Activated CD4-positive, alpha-beta T cell treated with anti-CD3 and anti-CD28 coated beads, Interleukin-2, Interleukin-6, amounts not matched to agents 100 ng/mL and 50 ng/mL, durations not matched to agents 16 hours and 8 hours (primary cell): ENCODE measurements around the gene MXRA7.
"Not testable (repeated sequence)": the region's sequence is repeated elsewhere in the genome, so short reads cannot be mapped to it uniquely, and the experiment has no call there.

Source experiments
- DNase-seq: peaks from one replicate; pipeline ENCODE4 v3.0.0-alpha.2; 2020

The MXRA7 gene

DNA sequence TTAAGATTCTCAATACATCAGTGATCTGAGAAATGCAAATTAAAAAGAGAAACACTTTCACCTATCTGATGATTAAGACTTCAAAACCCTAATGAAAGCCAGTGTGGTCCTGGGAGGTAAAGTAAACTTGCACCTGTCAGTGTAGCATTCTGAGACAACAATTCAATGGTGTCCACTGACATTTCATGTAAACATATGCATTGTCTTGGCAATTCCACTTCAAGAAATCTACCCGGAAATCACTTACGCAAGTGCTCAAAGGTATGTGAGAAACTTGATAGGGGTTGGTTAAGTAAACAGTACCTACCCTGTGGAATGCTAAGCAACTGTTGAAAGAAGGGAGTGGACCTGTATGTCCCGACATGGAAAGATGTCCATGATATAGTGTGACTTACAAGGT is 69.3 kb downstream of the MXRA7 start:
- no peak for DNase-seq

DNA sequence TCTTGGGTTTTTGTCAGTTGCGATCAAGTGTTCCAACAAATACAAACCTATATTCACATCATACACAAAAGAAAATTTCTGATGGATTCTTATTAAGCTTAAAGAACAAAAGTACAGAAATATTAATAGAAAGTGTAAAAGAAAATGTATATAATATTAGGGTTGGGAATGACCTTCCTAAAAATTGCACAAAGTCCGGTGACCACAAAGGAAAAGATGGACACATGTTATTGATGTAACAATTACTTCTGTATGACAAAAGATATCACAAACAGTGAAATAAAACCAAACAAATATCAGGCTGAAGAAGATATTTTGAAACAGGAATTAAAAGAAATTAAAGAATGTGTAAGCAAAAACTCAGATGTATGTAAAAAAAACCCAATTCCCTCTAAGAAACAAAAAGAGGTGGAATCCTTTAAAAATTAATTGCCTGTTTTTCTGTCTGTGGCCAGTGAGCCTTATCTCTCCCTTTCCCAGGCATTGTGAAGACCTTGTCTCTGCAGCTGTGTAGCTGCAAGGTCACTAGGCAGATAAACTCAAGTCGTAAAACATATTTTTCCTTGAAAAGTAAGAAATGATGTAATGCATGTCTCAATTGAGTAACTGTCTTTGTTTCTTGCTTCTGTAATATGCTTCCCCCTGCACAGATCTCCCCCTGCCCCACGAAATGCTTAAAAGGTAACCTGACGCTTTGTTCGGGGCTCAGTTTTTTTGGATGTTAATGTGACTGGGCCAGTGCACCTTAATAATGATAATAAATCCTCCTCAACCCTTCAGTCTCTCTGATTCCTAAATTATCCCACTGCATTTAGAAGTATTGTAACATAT is 70.0 kb downstream of the MXRA7 start:
- DNase-seq: no peak

- no peak for DNase-seq
Observed at GRCh38 chr17:76638263-76638662, 72.5 kb downstream of the MXRA7 start.

- not testable (repeated sequence) for DNase-seq
Observed at GRCh38 chr17:76636486-76637206, 74.1 kb downstream of the MXRA7 start.

- no peak for DNase-seq
Observed at GRCh38 chr17:76635659-76636360, 75.0 kb downstream of the MXRA7 start.

GRCh38 chr17:76635039-76635438 is 75.7 kb downstream of the MXRA7 start:
- DNase-seq: no peak

DNA sequence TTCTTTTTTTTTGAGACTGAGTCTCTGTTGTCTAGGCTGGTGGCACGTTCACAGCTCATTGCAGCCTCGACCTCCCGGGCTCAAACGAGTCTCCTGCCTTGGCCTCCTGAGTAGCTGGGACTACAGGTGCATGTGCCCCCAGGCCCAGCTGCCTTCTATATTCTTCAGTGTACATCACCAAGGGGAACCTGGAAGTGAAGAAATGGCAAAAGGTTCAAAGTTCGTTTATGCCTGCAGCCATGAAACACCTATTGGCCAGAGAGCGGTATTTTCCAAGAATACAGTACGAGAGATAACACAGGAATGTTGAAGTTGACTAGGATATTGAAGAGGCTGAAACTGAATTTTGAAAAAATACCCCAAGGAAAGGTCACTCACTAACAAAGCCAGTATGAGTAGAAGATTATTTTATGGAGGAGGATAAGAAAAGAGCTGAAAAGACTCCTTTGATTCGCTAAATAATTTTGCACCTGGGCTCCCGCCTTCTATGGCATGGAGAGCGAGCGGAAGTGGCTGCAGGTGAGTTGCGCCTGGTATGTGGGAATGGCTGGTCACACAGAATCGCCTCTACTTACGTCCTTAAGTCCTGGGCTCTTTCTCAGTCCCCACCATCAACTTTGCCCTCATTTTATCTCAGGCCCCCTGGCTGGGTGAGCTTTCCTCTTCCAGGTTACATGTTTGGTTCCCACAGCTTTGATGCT is 77.0 kb downstream of the MXRA7 start:
- no peak for DNase-seq

- DNase-seq: no peak
Observed at GRCh38 chr17:76631821-76632565, 78.8 kb downstream of the MXRA7 start.

DNA sequence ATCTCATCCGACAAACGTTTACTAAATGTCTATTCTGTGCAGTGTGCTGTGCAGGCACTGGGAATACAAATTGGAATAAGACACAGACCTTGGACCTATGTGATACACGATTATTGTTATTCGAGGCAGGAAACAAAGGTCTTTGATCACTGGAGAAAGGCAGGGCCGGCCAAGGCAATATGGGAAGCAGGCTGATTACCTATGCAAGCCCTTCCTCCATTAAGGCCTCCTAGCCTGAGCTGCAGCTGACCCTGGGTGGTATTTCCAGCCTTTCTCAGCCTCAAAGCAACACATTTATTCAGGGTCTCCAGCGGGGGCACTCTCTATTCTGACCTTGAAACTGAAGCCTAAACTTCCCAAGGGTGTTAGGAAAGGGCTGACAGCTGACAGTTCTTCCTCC is 80.6 kb downstream of the MXRA7 start:
- no peak for DNase-seq
